K562 (cell line): ENCODE results near the gene CD55. TPM values are rescaled to one million over a fixed set of nuclear protein-coding genes. Genes with fewer than 3 reads are reported as not detected.

Experiments used
- CREM ChIP-seq: IDR thresholded peaks from 2 replicates; pipeline ENCODE4 v1.6.1; 2014; ENCODE audit warnings: antibody characterized with exemption, low read depth
- ELF2 ChIP-seq: fragments of 250-450 bp; sonication (Bioruptor Pico); IDR thresholded peaks from 2 replicates; pipeline ENCODE4 v1.5.0; 2021; ENCODE audit warnings: mild to moderate bottlenecking
- ETS2 ChIP-seq: IDR thresholded peaks from 2 replicates; pipeline ENCODE4 v1.6.1; 2016; ENCODE audit warnings: borderline replicate concordance, missing genetic modification characterization, mild to moderate bottlenecking, moderate library complexity, missing compliant biosample characterization; ENCODE audit not compliant: poor library complexity, severe bottlenecking
- FOS ChIP-seq: IDR thresholded peaks from 3 replicates; pipeline ENCODE4 v1.6.1; 2011; ENCODE audit not compliant: insufficient read length; ENCODE audit errors: extremely low read depth
- FOXK1 ChIP-seq: sonication (generic); formaldehyde crosslinking; IDR thresholded peaks from 2 replicates; pipeline ENCODE4 v1.8.0; 2022; ENCODE audit warnings: missing genetic modification reagents, mild to moderate bottlenecking, borderline replicate concordance
- MECOM ChIP-seq: fragments of 250-450 bp; sonication (Bioruptor Pico); IDR thresholded peaks from 2 replicates; pipeline ENCODE4 v1.8.0; 2022; ENCODE audit warnings: inconsistent platforms
- MNT ChIP-seq, 2 experiments: fragments of 450-650 bp; conservative IDR thresholded peaks; 2 replicates each; pipeline ENCODE4 v1.6.1; 2017; ENCODE audit warnings: mild to moderate bottlenecking in 2 of 2, moderate library complexity in 2 of 2
- NRF1 ChIP-seq, 2 experiments: fragments of 450-650 bp; IDR thresholded peaks in 1 of 2; conservative IDR thresholded peaks in 1 of 2; 2 replicates each; pipeline ENCODE4 v1.6.1; 2014; ENCODE audit warnings: mild to moderate bottlenecking in 2 of 2
- PPARD ChIP-seq: fragments of 250-450 bp; sonication (Bioruptor Pico); IDR thresholded peaks from 2 replicates; pipeline ENCODE4 v1.8.0; 2022; ENCODE audit warnings: inconsistent platforms, mild to moderate bottlenecking, moderate library complexity
- RUNX1 ChIP-seq: sonication (generic); IDR thresholded peaks from 2 replicates; pipeline ENCODE4 v1.6.1; 2016; ENCODE audit warnings: antibody characterized with exemption, low read depth
- SAP30 ChIP-seq: fragments of 200-600 bp; sonication (generic); IDR thresholded peaks from 2 replicates; pipeline ENCODE4 v1.6.1; 2012; ENCODE audit warnings: borderline replicate concordance, low read depth, mild to moderate bottlenecking, moderate library complexity, low read length, control low read depth, inconsistent platforms; ENCODE audit not compliant: insufficient read depth, poor library complexity, severe bottlenecking
- SMARCA4 ChIP-seq: fragments of 450-650 bp; IDR thresholded peaks from 2 replicates; pipeline ENCODE4 v1.6.1; 2016
- SNRNP70 ChIP-seq: fragments of 200-400 bp; formaldehyde crosslinking; optimal IDR thresholded peaks from 2 replicates; pipeline ENCODE3; 2017; ENCODE audit warnings: low read depth, low read length
- SREBF1 ChIP-seq: fragments of 150-350 bp; IDR thresholded peaks from 2 replicates; pipeline ENCODE4 v1.6.1; 2014; ENCODE audit warnings: antibody characterized with exemption, low read depth, low read length, borderline replicate concordance
- TCF7L2 ChIP-seq: fragments of 150-350 bp; IDR thresholded peaks from 2 replicates; pipeline ENCODE4 v1.6.1; 2016; ENCODE audit warnings: low read depth, mild to moderate bottlenecking, low read length, moderate library complexity
- ZBTB34 ChIP-seq: fragments of 250-450 bp; sonication (Bioruptor Pico); IDR thresholded peaks from 2 replicates; pipeline ENCODE4 v1.8.0; 2021; ENCODE audit warnings: mild to moderate bottlenecking, moderate library complexity
- polyA plus RNA-seq, 8 experiments: library from polyadenylated mRNA; depleted of rRNA in 4 of 8; stranded (reverse) in 5 of 8; unstranded in 3 of 8; fragments of >200 nt; fragmentation: Nextera tagmentation in 2 of 8; fragmentation: Illumina TruSeq in 1 of 8; extraction: Ambion mirVana in 2 of 8; extraction: Trizol in 1 of 8; gene quantifications; 2 replicates each; pipeline versions ENCODE4 v1.2.1 to v1.2.3, GENCODE V29; 2011 to 2014; ENCODE audit warnings: inconsistent platforms in 1 of 8, missing spikeins in 1 of 8
- total RNA-seq, 7 experiments: library from RNA; depleted of rRNA in 6 of 7; stranded (reverse); fragments of >200 nt in 6 of 7; fragmentation: Illumina TruSeq in 2 of 7; extraction: Trizol in 2 of 7; gene quantifications; 2 replicates each; pipeline versions ENCODE4 v1.2.1 to v1.2.3, GENCODE V29; 2011 to 2021; ENCODE audit warnings: low replicate concordance in 1 of 7
- TF ChIP-seq, protein P1 (sequence below): fragments of 250-450 bp; sonication (Bioruptor Pico); IDR thresholded peaks from 2 replicates; pipeline ENCODE4 v1.5.0; 2021; ENCODE audit warnings: mild to moderate bottlenecking, borderline replicate concordance
- TF ChIP-seq, protein P2 (sequence below): fragments of 250-450 bp; sonication (Bioruptor Pico); IDR thresholded peaks from 2 replicates; pipeline ENCODE4 v1.8.0; 2022; ENCODE audit warnings: moderate library complexity, mild to moderate bottlenecking, inconsistent platforms
- TF ChIP-seq, protein P3 (sequence below), 2 experiments: fragments of 450-650 bp in 1 of 2; sonication (generic) in 1 of 2; formaldehyde crosslinking; conservative IDR thresholded peaks; 2 replicates each; pipeline versions ENCODE4 v1.4.0 to v1.8.1; 2020 to 2022; ENCODE audit warnings: mild to moderate bottlenecking in 1 of 2, missing genetic modification reagents in 1 of 2

Gene CD55
- total and polyA plus RNA-seq, 9 of the 15 experiments (the other 6 are each of a cell fraction or from before 2014, with no cell fraction given), result 17.7 to 150 (median 97.0) TPM

DNA sequence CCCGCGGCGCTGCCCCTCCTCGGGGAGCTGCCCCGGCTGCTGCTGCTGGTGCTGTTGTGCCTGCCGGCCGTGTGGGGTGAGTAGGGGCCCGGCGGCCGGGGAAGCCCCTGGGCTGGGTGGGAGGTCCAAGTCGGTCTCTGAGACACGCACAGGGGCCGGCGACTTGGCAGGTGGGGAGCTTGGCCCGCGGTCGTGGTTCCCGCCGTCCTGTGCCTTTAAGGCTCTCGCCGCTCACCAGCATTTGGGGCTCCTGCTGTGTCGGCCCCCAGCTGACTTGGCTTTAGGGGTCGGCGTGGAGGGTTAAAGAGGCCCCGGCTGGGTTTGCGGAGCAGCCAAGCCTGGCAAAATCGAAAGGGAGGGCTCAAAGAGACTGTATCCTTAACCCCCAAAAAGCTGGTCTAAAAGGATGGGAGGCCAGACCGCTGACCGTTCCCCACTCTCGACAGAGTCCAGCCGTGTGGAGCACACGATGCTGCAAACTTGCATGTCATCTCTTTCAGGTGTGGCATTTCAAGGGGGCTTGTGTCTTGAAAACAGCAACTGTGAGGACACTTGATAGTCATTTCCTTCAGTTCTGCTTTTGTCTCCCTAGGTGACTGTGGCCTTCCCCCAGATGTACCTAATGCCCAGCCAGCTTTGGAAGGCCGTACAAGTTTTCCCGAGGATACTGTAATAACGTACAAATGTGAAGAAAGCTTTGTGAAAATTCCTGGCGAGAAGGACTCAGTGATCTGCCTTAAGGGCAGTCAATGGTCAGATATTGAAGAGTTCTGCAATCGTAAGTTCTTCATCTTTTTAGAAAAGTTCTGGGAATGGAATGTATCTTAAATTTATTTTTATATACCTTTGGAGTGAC is 540 bp downstream of the CD55 start (continued):
- TF ChIP-seq FOXK1 (CRISPR knock-in tag), result no peak
- TF ChIP-seq PPARD (CRISPR knock-in tag), result no peak
- TF ChIP-seq RUNX1, result no peak
- TF ChIP-seq MECOM (CRISPR knock-in tag), result no peak
- no peak for TF ChIP-seq SNRNP70
- no peak for TF ChIP-seq ETS2 (tag)
- no peak for TF ChIP-seq ZBTB34 (CRISPR knock-in tag)
- TF ChIP-seq, protein P1, sequence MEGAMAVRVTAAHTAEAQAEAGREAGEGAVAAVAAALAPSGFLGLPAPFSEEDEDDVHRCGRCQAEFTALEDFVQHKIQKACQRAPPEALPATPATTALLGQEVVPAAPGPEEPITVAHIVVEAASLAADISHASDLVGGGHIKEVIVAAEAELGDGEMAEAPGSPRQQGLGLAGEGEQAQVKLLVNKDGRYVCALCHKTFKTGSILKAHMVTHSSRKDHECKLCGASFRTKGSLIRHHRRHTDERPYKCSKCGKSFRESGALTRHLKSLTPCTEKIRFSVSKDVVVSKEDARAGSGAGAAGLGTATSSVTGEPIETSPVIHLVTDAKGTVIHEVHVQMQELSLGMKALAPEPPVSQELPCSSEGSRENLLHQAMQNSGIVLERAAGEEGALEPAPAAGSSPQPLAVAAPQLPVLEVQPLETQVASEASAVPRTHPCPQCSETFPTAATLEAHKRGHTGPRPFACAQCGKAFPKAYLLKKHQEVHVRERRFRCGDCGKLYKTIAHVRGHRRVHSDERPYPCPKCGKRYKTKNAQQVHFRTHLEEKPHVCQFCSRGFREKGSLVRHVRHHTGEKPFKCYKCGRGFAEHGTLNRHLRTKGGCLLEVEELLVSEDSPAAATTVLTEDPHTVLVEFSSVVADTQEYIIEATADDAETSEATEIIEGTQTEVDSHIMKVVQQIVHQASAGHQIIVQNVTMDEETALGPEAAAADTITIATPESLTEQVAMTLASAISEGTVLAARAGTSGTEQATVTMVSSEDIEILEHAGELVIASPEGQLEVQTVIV (CRISPR knock-in tag), result no peak
- no peak for TF ChIP-seq CREM
- TF ChIP-seq NRF1 (conservative IDR thresholded peaks at IDR 0.05 in 1 of 2, IDR thresholded peaks at IDR 0.05 in 1 of 2), result no peak
- TF ChIP-seq TCF7L2, result no peak
- TF ChIP-seq FOS, result no peak
- TF ChIP-seq SAP30, result peak; percentile 77
- TF ChIP-seq, protein P2, sequence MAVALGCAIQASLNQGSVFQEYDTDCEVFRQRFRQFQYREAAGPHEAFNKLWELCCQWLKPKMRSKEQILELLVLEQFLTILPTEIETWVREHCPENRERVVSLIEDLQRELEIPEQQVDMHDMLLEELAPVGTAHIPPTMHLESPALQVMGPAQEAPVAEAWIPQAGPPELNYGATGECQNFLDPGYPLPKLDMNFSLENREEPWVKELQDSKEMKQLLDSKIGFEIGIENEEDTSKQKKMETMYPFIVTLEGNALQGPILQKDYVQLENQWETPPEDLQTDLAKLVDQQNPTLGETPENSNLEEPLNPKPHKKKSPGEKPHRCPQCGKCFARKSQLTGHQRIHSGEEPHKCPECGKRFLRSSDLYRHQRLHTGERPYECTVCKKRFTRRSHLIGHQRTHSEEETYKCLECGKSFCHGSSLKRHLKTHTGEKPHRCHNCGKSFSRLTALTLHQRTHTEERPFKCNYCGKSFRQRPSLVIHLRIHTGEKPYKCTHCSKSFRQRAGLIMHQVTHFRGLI (CRISPR knock-in tag), result no peak
- no peak for TF ChIP-seq SREBF1
- no peak; the same call in 1 of the 2 replicates for TF ChIP-seq ELF2 (CRISPR knock-in tag)
- peak in 1 of 2 experiments; percentile 59; a peak in 2 of 4 replicates for TF ChIP-seq MNT (conservative IDR thresholded peaks at IDR 0.05)
- TF ChIP-seq, protein P3, sequence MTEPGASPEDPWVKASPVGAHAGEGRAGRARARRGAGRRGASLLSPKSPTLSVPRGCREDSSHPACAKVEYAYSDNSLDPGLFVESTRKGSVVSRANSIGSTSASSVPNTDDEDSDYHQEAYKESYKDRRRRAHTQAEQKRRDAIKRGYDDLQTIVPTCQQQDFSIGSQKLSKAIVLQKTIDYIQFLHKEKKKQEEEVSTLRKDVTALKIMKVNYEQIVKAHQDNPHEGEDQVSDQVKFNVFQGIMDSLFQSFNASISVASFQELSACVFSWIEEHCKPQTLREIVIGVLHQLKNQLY (CRISPR knock-in tag; conservative IDR thresholded peaks at IDR 0.05), result peak in 1 of 2 experiments; percentile 26; a peak in 1 of 4 replicates
- TF ChIP-seq SMARCA4, result no peak
